SK-N-MC (cell line): ENCODE results near the gene ZNF296.
"Not testable (repeated sequence)": the region's sequence is repeated elsewhere in the genome, so short reads cannot be mapped to it uniquely, and the experiment has no call there.

ENCODE experiments used
- DNase-seq: peaks from one replicate; pipeline ENCODE4 v3.0.0-alpha.2; 2011; ENCODE audit warnings: low read depth, low spot score
- H3K27ac ChIP-seq: fragments of 200-600 bp; sonication (generic); 2 replicates; pipeline ENCODE4 v1.5.1; 2016; ENCODE audit warnings: mixed run types
- H3K36me3 ChIP-seq: fragments of 200-600 bp; sonication (generic); 2 replicates; pipeline ENCODE4 v1.6.1; 2017; ENCODE audit warnings: antibody characterized with exemption, low read length, mixed read lengths; ENCODE audit not compliant: insufficient read depth
- H3K4me3 ChIP-seq: fragments of 200-600 bp; sonication (generic); 2 replicates; pipeline ENCODE4 v1.5.1; 2016
- H3K9ac ChIP-seq: fragments of 200-600 bp; sonication (generic); 2 replicates; pipeline ENCODE4 v1.8.0; 2017; ENCODE audit warnings: mixed run types, mixed read lengths; ENCODE audit not compliant: insufficient read length
- H3K9me3 ChIP-seq: fragments of 200-600 bp; sonication (generic); 2 replicates; pipeline ENCODE4 v1.6.1; 2017; ENCODE audit warnings: low read depth, mild to moderate bottlenecking, antibody characterized with exemption, low read length, moderate library complexity, mixed read lengths
- EZH2 ChIP-seq: fragments of 200-600 bp; sonication (generic); IDR thresholded peaks from one replicate; pipeline ENCODE4 v1.6.1; 2017; ENCODE audit warnings: antibody characterized with exemption
- FOXP2 ChIP-seq: optimal IDR thresholded peaks from 2 replicates; pipeline ENCODE3; 2011; ENCODE audit warnings: mild to moderate bottlenecking, moderate library complexity; ENCODE audit not compliant: insufficient read depth; ENCODE audit errors: extremely low read length, control extremely low read depth
- POLR2AphosphoS5 ChIP-seq: IDR thresholded peaks from 2 replicates; pipeline ENCODE4 v1.6.1; 2012; ENCODE audit warnings: mild to moderate bottlenecking, low read depth, low read length, borderline replicate concordance

The ZNF296 gene

GRCh38 chr19:45076029-45076850 lies at the start of gene ZNF296:
Gene ZNF296, minus strand, starts transcription at chr19:45076478. Its CDS starts 105 bp downstream, at chr19:45076373.
- TF ChIP-seq POLR2AphosphoS5: peak; percentile 54; the same call in 1 of the 2 replicates
- no peak for TF ChIP-seq EZH2
- no peak for TF ChIP-seq FOXP2
- H3K9ac ChIP-seq: peak within 1 kb of the TSS; percentile 17
- H3K36me3 ChIP-seq: no peaks in the 10 kb centered on the region; the same call in 1 of the 2 replicates
- H3K9me3 ChIP-seq: no peaks in the 10 kb centered on the region
- no peak for DNase-seq
- 0 out of 2 replicates have a peak within 1 kb of the TSS, but pooled peaks have one; percentile 11 for H3K27ac ChIP-seq
- H3K4me3 ChIP-seq: peak within 1 kb of the TSS; percentile 68

- Histone ChIP-seq H3K9me3 (no peaks in the 10 kb centered on the region), H3K4me3 (no peak overlapping the region), H3K27ac (no peak overlapping the region), H3K9ac (no peak overlapping the region), H3K36me3 (no peaks in the 10 kb centered on the region)
- TF ChIP-seq EZH2 (no peak), POLR2AphosphoS5 (no peak), FOXP2 (no peak)
- no peak for DNase-seq
Measured at GRCh38 chr19:45125360-45125759, 49.1 kb upstream of the ZNF296 start.

GRCh38 chr19:45124021-45124420 lies 47.7 kb upstream of the ZNF296 start:
- Histone ChIP-seq H3K4me3 (peak overlapping the region; percentile 6; the same call in 1 of the 2 replicates), H3K9me3 (no peaks in the 10 kb centered on the region), H3K9ac (no peak overlapping the region), H3K36me3 (no peaks in the 10 kb centered on the region), H3K27ac (peak overlapping the region; percentile 85)
- no peak for TF ChIP-seq EZH2
- TF ChIP-seq FOXP2: no peak
- no peak for TF ChIP-seq POLR2AphosphoS5
- DNase-seq: no peak

GRCh38 chr19:45123440-45123850 lies 47.2 kb upstream of the ZNF296 start:
- H3K9ac ChIP-seq: no peak overlapping the region
- peak overlapping the region; percentile 85 for H3K27ac ChIP-seq
- H3K4me3 ChIP-seq: peak overlapping the region; percentile 15; the same call in 1 of the 2 replicates
- no peaks in the 10 kb centered on the region for H3K36me3 ChIP-seq
- peak; percentile 91 for DNase-seq
- no peak for TF ChIP-seq FOXP2
- no peaks in the 10 kb centered on the region for H3K9me3 ChIP-seq

- Histone ChIP-seq H3K36me3 (no peaks in the 10 kb centered on the region), H3K27ac (peak overlapping the region; percentile 85), H3K9ac (no peak overlapping the region), H3K9me3 (no peaks in the 10 kb centered on the region), H3K4me3 (no peak overlapping the region)
- no peak for DNase-seq
- TF ChIP-seq FOXP2 (no peak), EZH2 (no peak), POLR2AphosphoS5 (no peak)
Measured at GRCh38 chr19:45122832-45123231, 46.6 kb upstream of the ZNF296 start.

- no peak overlapping the region for H3K27ac ChIP-seq
Measured at GRCh38 chr19:45121827-45122345, 45.6 kb upstream of the ZNF296 start.

GRCh38 chr19:45119582-45119981 lies 43.3 kb upstream of the ZNF296 start:
- Histone ChIP-seq H3K27ac (no peak overlapping the region), H3K9ac (no peak overlapping the region), H3K9me3 (no peaks in the 10 kb centered on the region), H3K4me3 (no peak overlapping the region), H3K36me3 (no peaks in the 10 kb centered on the region)
- DNase-seq: no peak
- TF ChIP-seq EZH2: no peak
- no peak for TF ChIP-seq FOXP2
- TF ChIP-seq POLR2AphosphoS5: no peak

More at GRCh38 chr19:45121827-45122345, 45.6 kb upstream of the ZNF296 start:
- no peak for DNase-seq
- no peak for TF ChIP-seq EZH2
- TF ChIP-seq FOXP2: no peak
- TF ChIP-seq POLR2AphosphoS5: no peak
- Histone ChIP-seq H3K36me3 (no peaks in the 10 kb centered on the region), H3K9ac (no peak overlapping the region), H3K4me3 (no peak overlapping the region), H3K9me3 (no peaks in the 10 kb centered on the region)

GRCh38 chr19:45118591-45119355 lies 42.5 kb upstream of the ZNF296 start:
- not testable (repeated sequence) for DNase-seq, H3K27ac ChIP-seq, H3K9ac ChIP-seq, H3K36me3 ChIP-seq, H3K9me3 ChIP-seq, H3K4me3 ChIP-seq
